GM19455 (cell line): ENCODE data around the gene ZFR.
"Not testable (repeated sequence)": the region's sequence is repeated elsewhere in the genome, so short reads cannot be mapped to it uniquely, and the experiment has no call there.

Source experiments
- ATAC-seq: cut with Tn5 transposase; IDR thresholded peaks from one replicate; pipeline ENCODE4 v1.9.1; 2021; ENCODE audit not compliant: unreplicated experiment

ZFR gene

DNA sequence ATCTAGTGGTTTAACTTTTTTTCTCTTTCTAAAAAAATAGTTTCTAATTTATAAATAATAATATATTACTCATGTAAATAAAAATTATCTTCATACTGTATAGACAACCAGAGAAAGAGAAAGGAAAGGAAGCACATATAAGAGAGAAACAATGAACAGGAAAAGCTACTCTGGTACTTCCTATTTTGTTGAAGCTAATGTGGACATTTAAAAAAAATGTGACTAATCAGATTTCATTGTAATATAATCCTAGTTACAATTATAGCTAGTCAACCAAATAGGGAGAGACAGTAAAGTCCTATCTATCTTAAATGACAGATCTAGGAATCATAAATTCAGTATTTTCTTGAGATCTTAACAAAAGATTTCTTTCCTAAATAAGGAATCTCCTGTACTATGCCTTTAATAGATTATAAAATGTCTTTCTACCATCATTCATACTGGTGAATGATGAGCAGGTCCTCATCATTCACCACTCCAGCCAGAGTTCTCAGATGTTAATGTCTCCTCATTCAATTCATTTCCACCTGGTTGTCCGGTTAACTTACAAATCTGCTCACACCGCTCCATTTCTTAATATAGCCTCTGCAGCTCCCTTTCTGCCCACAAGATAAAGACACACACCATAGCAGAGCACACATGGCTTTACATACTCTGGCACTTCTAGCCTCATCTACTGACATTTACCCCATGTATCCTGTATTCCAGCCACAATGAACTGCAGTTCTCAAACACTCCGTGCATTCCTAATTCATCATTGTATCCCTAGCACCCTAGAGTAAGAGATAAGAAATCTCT, 30.9 kb downstream of the ZFR start:
- ATAC-seq, result no peak

DNA sequence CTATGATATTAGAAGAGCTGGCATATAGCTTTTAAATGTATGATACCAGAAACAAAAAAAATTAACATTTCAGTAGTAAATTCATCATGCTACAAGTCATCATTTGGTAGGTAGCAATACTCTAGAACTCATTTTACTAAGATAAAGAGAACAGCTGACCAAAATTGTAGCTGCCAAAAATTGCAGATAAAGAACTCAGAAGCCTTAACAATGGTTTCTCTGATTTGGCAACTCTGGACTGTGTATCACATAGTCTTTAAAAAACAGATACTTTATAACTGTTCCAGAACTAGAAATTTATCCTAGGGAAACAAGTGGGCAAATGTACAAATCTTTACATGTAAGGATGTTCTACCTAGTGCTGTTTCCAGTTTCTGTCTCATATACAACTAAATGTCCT, 33.9 kb downstream of the ZFR start:
- no peak for ATAC-seq

DNA sequence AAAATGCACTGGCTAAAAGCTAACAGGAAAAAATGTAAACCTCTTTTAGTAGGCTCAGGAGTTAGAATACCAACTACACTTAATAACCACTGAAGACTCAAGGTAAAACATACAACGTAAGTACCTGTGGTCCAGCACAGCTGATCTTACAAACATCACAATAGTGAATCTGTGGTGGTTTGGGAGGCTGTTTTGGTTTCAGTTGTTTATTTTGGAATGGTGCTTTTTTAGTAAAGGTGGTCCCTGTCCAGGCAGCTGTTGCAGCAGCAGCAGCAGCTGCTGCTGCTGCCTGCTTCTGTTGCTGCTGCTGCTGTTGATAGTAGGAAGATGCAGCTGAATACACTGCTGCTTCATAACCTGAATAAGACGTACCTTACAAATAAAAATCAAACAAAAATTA, 37.9 kb downstream of the ZFR start:
- no peak for ATAC-seq

DNA sequence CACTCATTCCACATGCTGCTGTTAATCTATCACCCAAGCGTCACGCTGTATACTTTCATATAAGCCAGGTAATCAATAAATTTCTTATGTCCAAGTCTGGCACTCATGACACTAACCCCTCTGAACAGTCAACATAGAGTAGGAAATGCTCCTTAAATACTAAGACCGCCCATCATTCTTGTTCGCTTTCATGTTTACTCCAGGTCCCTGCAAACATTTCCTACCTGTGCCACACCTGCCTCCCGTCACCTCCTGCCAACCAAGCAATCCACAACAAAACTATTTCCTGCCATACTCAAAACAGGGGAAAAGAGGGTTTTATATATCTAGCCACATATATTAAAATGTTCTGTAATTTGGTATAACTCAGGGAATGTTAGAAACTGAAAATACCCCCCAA, 39.0 kb downstream of the ZFR start:
- ATAC-seq, result no peak

DNA sequence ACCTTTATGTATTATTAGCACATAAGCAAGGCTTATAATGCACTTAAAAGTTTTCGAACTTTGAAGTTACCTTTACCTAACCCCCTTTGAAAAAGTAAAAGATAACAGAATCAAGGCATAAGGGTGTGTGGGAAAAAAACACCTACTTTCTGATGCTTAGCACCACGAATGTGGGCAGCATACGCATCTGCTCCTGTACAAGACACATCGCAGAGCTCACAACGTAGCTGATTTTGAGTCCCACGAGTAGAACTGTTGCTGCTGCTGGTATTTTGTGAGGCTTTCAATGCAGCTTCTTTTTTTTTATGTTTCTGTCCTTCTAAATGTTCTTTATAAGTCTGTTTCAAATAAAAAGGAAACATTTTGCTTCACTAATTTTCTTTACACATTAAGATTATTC, 40.8 kb downstream of the ZFR start:
- no peak for ATAC-seq

DNA sequence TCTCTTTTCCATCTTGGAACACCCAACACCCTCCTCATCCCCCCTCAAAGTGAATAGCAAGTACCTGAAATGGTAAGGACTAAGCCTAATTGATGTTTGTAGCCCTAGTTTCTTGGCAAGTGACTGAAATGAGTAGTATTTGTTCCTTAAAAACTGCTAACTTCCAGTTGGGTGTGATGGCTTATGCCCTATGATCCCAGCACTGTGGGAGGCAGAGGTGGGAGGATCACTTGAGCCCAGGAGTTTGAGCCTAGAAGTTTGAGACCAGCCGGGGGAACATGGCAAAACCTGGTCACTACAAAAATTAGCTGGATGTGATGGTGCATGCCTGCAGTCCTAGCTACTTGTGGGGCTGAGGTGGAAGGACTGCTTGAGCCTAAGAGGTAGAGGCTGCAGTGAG, 44.1 kb downstream of the ZFR start:
- ATAC-seq, result no peak

DNA sequence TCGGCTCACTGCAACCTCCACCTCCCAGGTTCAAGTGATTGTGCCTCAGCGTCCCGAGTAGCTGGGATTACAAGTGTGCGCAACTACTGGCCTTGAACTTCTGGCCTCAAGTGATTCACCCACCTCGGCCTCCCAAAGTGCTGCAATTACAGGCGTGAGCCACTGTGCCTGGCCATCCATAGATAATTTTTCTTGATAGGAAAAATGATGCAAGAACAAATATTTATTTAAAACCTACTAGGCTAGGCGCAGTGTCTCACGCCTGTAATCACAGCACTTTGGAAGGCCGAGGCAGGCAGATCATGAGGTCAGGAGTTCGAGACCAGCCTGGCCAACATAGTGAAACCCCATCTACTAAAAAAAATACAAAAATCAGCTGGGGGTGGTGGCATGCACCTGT, 45.8 kb downstream of the ZFR start:
- not testable (repeated sequence) for ATAC-seq

DNA sequence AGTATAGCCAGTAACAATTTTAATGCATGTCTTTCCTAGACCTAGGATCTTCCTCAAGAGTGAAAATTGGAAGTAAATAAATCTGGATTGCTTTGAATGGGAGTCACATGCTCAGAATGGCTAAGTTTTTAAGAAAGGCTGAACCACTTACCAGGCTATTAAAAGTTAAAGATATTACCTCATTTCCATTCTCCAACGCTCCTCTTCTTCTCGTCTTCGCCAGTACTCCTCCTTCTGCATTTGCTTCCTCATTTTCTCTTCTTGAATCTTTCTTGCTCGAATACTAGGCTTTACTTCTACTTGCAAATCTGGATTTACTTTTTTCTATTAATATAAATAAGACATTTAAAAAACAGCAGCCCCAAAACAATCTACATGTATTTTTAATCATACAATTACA, 49.6 kb downstream of the ZFR start:
- ATAC-seq, result no peak

DNA sequence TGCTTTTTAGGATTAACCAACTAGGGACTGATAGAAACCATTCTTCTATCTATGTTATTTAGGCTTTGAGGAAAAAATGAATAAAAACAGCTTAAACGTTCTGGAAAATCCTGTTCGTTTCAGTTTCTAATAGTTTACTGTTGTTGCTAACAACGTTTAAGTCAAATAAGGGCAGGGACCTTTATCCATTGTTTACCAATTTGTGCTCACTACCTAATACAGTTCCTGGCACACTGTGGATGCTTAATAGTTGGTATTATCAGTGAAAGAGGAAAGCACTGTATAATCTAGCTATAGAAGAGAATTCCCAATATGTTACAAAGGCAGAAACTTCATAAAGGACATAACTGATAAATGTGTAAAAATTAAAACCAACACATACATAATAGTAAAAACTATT, 52.5 kb downstream of the ZFR start:
- no peak for ATAC-seq

DNA sequence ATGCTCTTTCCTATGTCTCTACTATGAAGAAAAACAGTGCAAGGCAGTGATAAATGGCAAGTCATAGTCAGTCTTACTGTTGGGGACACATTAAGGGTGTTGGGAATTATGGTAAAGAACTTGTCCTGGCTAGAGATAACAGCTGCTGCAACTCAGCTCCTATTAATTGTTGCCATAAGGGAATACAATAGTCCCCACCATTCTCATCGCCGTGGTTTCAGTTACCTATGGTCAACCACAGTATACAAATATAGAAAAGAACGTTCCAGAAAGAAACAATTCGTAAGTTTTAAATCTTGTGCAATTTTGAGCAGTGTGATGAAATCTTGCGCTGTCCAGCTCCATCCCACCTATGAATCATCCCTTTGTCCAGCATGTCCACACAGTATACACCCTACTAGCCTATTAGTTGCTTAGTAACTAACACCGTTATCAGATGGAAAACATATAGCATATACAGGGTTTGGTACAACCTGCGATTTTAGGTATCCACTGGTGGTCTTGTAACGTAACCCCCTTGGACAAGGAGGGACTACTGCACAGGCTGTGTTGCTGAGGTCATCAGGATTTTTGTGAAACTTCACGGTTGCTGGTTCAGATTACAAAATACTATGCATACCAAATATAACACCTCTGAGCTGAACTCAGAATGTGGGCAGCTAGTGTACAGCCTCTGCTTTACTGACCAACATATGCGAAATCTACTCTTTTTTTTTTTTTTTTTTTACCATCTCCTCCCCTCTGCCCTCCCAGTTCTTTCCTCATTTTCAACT, 53.5 kb downstream of the ZFR start:
- no peak for ATAC-seq

DNA sequence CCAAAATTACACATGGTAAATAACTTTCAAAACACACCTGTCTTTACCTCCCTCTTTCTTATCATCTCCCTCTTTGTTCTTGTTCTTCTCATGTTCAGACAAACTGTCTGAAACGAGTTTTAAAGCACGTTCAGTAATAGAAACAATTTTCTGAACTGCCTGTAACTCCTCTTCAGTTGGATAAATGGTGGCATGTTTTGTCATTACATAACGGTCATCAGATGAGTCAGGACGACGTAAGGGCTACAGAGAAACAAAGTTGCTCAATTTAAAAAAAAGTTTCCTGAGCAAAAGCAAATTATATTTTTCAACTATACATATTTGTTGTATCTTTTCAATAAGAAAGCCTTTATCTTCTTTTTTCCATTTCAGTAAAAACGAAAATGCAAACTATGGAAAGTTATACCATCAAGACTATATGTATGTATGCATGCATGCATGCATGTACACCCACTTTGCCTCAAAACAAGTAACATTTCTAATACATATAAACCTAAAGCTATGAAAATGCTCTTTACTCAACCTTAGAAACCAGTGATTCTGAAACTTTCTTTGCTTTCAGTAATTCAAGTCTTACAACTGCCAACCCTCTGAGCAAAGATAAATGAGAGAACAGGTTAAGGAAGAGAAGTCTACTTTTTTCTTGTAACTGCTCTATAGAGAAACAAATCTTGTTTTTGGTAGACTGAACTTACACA, 56.0 kb downstream of the ZFR start:
- no peak for ATAC-seq

DNA sequence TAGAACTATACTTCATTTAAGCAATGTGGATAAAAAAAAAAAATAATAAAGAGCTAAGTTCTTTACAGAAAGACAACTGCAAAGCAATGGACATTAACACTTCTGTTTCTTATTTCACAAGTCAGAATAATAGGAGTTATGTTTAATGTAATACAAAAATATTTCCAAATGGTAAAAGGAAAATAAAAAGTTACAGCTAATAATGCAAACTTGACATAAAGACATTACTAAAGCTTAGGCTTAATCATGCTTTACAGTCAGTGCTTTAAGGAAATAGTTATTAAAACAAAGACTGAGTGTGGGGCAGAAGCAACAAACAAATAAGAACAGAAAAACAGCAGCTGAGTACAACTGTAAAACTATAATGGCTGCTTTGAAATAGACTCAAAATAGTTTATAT, 56.7 kb downstream of the ZFR start:
- no peak for ATAC-seq

DNA sequence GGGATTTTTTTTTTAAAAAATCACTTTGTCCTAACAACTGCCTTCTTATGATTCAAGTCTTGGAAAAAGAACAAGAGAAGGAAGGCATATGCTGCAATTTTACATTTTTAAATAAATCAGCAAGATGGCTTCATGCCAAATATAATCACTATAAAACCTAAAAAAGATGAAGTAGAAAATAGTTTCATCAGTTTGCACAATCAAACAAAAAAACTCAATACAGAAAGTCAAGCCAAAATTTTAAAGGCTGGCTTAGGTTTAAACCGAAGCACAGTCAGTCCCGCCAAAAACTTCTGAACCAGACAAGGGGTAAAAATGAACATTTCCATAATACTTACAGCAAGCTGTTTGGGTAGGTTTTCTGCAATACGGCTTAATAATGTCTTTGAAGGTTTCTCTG, 57.3 kb downstream of the ZFR start:
- no peak for ATAC-seq

DNA sequence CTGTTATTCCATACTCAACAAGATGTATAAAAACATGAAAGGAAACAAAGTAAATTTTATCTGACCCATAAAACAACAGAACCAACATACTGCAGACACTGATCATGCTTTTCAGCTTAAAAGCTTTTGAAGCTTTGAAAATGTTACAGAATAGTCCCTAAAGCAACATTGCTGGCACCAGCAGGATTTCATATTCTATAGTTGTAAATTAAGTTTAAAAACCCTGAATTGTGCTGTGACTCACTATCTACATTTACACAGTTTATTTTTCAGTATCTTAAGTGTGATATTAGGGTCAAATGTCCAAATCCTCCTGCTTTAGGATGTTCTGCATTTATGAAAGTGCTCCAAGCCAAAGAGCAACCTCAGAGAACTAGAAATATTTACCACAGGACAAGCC, 59.9 kb downstream of the ZFR start:
- no peak for ATAC-seq

DNA sequence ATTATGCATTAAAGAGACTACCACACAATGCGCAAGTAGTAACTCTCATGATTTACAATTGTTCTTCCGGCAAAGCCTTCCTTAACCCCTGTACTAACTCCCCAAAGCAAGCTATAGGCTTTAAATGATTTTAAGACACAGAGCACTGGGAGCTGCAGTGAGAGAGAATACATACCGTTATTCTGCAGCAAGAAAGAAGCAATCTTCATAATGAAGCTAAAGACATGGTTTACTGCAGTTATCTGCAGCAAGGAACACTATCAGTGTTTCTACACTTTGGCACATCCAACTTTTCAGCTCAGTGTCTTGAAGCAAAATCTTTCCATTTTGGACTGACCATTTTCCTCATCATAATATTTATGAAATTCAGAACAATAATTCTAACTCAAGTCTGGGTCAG, 61.0 kb downstream of the ZFR start:
- ATAC-seq, result no peak

DNA sequence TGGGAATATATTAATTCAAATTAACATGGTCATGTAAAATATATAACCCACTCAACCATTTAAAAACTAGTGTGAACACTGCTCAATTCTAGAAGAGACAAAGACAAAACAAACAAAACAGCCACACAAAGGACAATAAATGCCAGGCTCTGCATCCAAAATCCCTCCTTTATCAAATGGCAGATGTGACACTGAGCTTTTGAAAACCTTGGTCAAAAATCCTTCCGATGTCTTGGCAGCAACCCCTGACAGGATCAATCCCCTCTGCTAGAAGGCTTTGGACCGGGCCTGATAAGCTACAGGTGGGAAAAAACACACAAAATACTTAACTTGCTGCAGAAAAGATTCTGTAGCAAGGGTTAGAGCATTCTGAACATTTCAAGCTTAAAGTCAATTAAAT, 61.5 kb downstream of the ZFR start:
- no peak for ATAC-seq

DNA sequence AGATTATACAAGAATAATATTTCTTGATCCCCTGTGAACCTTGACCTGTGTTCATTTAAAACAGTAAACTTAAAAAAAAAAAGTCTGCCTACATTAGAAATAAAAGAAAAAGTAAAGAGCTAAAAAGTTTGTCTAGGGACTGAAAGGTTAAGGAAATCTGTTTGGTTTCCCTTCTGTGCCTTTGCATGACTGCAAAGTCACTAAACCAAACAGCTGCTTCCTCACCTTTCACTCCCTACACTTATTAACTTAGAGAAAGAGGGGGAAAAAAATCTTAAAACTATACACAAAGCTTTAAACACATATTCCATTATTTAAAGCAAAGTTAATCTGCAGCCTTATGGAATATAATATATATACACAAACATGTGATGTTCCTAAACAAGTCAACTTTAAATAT, 65.1 kb downstream of the ZFR start:
- ATAC-seq, result no peak

DNA sequence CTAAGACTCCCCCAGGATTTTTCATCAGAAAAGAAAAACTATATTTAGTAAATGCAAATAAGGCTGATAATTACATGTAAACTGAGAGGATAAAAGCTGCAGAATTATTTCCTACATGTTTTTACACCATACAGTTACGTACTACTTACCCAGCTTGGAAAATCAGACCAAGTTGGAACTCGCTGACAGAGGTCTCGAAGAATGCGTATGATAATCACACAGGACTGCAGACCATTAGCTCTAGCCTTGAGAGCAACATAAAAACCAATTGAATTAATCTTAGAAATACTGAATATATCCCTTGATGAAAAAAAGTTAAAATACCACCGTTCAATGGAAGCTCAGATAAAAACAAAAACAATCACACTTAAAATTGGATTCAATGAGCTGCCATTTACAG, 65.6 kb downstream of the ZFR start:
- ATAC-seq, result no peak

DNA sequence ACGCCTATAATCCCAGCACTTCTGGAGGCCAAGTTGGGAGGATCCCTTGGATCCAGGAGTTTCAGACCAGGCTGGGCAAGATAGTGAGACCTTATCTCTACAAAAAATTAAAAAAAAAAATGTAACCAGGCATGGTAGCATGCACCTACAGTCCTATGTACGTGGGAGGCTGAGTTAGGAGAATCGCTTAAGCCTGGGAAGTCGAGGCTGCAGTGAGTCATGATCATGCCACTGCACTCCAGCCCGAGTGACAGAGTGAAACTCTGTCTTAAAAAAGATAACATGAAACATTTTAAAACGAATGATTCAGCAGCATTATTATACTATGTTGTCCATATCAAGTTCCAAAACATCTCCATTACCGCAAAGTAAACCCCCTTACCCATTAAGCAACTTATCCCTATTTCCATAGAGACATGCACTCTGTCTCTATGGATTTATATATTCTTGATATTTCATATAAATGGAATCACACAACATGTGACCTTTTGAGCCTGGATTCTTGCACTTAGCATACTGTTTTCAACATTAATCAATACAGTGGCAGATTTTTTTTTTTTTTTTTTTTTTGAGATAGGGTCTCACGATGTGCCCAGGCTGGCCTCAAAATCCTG, 74.9 kb downstream of the ZFR start:
- ATAC-seq, result no peak

DNA sequence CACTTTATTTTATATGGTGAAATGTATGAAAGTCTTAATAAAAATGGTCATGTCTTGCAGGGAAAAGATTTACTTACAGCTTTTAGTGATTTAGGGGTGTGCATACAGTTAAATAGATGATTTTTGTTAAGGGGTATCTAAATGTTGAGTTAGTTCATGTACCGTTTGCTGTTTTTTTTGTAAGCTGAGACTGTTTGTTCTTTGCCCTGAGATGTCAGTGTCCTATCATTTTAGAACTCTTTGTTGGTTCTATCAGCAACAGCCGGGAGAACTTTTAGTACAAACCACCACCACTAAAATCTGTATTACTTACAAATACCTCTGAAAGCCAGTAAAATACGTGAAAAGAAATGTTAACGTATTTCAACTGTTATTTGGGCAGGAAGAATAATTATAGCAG, 75.5 kb downstream of the ZFR start:
- ATAC-seq, result no peak

DNA sequence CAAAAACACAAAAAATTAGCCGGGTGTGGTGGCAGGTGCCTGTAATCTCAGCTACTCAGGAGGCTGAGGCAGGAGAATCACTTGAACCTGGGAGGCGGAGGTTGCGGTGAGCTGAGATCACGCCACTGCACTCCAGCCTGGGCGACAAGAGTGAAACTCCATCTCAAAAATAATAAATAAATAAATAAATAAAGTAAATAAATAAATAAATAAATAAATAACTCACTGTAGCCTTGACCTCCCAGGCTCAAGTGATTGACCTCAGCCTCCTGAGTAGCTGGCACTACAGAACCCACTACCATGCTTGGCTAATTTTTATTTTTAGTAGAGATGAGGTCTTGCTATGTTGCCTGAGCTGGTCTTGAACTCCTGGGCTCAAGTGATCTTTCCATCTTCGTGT, 77.3 kb downstream of the ZFR start:
- ATAC-seq, result not testable (repeated sequence)

DNA sequence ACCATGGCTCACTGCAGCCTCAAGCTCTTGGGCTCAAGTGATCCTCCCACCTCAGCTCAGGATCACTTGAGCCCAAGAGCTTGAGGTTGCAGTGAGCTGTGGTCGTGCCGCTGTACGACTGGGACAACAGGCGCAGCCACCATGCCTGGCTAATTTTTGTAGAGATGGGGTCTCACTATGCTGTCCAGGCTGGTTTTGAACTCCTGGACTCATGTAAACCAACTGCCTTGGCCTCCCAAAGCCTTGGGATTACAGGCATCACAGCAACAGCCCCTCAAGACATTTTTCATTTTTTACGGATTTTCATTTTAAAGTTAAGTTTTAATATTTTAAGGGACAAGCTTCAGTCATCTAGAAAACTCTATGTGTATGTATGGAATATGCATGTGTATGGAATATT, 78.9 kb downstream of the ZFR start:
- ATAC-seq, result no peak
